HG03103 (cell line): ENCODE results near the gene PGA3.
"Not testable (repeated sequence)": the region's sequence is repeated elsewhere in the genome, so short reads cannot be mapped to it uniquely, and the experiment has no call there.

Source experiments
- ATAC-seq: cut with Tn5 transposase; IDR thresholded peaks from one replicate; pipeline ENCODE4 v1.9.1; 2021; ENCODE audit warnings: low read depth; ENCODE audit not compliant: unreplicated experiment

PGA3 gene

GRCh38 chr11:61170566-61170965 is 32.7 kb upstream of the PGA3 start:
- ATAC-seq: no peak

GRCh38 chr11:61171907-61172306 is 31.4 kb upstream of the PGA3 start:
- no peak for ATAC-seq

DNA sequence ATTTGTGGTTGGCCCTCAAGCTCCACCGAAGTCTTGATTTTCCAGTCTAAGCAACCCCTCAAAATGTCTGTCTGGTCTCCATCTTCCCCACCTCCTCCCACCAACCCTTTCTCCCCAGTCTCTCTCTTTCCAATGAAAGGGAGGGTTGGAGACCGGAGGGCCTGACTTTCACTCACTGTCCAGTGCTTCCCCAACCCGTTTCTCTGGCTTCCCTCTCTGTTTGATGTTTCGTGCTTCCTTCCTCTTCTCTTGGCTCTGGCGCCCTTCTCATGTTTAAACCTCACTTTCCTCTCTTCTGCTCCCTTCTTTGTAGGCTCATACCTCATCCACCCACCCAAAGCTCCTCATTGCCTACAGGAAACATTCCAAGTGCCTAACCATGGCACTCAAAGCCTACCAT is 31.0 kb upstream of the PGA3 start:
- ATAC-seq: no peak

GRCh38 chr11:61172888-61173287 is 30.4 kb upstream of the PGA3 start:
- ATAC-seq: no peak

DNA sequence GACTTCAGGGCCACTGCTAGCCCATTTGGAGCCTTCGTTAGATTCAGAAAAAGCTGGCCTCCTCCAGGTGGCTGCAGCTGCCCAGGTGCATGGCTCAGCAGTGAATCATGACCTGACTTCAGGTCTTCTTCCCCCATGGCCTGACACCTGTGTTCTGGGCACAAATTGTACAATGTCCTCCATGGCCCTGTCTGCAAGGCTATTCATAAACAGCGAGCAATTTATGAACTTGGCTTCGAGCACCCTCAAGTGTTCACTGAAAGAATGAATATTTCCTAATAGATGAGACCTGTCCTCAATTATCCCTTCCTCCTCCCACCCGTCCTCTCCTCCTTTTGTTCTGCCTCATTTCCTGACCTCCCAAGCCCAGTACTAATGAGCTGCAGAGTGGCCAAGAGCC is 29.9 kb upstream of the PGA3 start:
- no peak for ATAC-seq

DNA sequence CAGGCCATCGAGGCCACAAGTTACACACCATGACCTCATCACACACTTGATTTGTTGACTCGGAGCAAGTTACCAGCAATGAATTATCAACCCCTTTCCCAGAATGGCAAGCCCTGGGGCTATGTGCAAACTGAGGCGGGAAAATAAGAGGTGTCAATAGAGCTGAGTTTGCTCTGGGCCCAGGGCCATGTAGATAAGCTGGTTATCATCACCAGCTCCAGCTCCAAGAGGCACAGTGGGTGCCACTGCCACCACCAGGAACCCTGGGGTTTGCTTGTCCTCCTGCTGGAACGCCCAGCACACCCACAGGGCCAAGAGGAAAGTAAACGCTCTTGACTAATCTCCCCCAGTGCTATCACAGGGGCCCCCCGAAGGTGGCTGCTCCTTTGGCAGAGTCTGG is 29.0 kb upstream of the PGA3 start:
- ATAC-seq: no peak

GRCh38 chr11:61174949-61175348 is 28.4 kb upstream of the PGA3 start:
- ATAC-seq: no peak

GRCh38 chr11:61176446-61176845 is 26.9 kb upstream of the PGA3 start:
- ATAC-seq: no peak

GRCh38 chr11:61180205-61180604 is 23.1 kb upstream of the PGA3 start:
- ATAC-seq: not testable (repeated sequence)

DNA sequence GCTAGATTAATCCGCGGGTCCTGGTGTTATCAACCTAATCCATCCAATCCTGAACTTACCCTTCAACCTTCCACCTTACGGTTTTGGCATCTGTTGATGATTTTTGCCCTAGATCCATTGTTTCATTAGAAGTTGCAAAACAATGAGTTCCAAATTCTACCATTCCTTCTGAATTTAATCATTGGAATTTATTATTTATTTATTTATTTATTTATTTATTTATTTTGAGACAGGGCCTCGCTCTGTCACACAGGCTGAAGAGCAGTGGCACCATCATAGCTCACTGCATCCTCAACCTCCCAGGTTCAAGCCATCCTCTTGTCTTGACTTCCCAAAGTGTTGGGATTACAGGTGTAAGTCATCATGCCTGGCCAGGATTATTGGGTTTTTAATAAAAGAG is 21.8 kb upstream of the PGA3 start:
- no peak for ATAC-seq

GRCh38 chr11:61183645-61184044 is 19.7 kb upstream of the PGA3 start:
- ATAC-seq: no peak

DNA sequence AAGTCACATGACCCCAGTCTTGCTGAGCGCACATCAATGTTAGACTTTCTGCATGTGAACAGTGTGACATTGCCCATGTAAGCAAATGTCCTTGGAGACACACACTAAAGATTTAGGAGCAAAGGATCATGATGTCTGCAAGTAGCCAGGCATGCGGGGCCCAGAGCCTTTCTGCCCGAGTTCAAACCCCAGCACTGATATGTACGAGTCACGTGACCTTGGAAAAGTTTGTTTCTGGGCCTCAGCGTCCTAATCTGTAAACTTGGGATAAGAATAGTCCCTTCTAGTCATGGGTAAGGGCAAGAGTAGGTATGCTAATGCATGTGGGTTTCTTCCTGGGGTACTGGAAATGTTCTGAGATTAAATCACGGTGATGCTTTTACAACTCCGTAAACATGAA is 16.8 kb upstream of the PGA3 start:
- no peak for ATAC-seq

GRCh38 chr11:61187505-61188130 is 15.7 kb upstream of the PGA3 start:
- ATAC-seq: no peak

DNA sequence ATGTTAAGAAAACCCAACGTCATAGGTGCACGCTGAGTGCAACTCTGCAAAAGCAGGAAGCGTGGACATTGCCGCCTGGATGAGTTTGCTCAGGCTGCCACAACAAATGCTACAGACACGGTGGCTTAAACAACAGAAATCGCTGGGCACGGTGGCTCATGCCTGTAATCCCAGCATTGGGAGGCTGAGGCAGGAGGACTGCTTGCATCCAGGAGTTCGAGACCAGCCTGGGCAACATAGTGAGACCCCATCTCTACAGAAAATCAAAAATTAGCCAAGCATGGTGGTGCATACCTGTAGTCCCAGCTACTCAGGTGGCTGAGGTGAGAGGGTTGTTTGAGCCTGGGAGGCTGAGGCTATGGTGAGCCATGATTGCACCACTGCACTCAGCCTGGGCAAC is 13.4 kb upstream of the PGA3 start:
- ATAC-seq: no peak

GRCh38 chr11:61193596-61193995 is 9.7 kb upstream of the PGA3 start:
- no peak for ATAC-seq

GRCh38 chr11:61194169-61194671 is 9.1 kb upstream of the PGA3 start:
- no peak for ATAC-seq

DNA sequence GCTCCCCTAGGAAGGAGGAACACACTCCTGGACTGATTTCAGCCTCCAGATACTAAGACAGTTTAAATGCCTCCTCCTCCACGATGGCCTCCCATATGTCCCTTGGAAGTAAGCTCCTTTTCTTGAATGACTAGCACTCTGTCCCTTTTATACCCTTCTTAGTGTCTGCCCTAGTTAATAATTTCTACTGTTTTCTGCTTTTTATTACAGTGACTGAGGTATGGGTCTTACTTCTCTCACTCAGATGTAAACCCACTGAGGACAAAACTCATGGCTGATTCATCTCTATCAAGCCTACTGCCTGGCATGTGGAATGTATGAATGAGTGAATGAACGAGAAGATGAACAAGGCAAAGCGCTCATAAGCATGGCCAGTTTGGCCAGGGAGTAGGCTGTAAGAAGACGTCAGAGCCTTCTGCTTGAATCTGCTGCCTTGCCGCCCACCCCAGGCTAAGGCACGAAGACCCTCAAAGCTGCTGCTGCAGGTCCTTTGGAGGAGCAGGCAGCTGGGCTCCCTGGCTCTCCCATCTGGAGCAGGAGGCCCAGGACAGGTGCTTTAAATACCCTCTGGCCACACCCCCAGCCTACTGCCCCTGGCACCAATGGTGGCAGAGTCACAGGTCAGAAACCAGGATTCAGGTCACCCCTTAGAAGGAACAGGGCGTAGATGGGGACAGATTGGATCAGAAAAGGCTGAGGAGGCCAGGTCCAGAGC is 8.2 kb upstream of the PGA3 start:
- ATAC-seq: no peak

- no peak for ATAC-seq
Observed at GRCh38 chr11:61195719-61196118, 7.6 kb upstream of the PGA3 start.

- no peak for ATAC-seq
Observed at GRCh38 chr11:61198361-61198760, 5.0 kb upstream of the PGA3 start.

GRCh38 chr11:61198948-61199523 is 4.3 kb upstream of the PGA3 start:
- ATAC-seq: no peak

DNA sequence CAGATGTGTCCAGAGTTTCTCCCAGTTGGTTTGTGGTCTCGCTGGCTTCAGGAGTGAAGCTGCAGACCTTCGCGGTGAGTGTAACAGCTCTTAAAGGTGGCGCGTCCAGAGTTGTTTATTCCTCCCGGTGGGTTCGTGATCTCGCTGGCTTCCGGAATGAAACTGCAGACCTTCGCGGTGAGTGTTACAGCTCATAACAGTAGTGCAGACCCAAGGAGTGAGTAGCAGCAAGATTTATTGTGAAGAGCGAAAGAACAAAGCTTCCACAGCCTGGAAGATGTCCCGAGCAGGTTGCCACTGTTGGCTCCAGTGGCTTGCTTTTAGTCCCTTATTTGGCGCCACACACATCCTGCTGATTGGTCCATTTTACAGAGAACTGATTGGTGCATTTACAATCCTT is 1.8 kb upstream of the PGA3 start:
- no peak for ATAC-seq

GRCh38 chr11:61203873-61204272 is 558 bp downstream of the PGA3 start:
- ATAC-seq: not testable (repeated sequence)
